HG02588 (cell line): Measurements from ENCODE around the gene TOP3A.
A peak's percentile ranks its signal among the peaks of the same experiment; 100 is the strongest.
"Not testable (repeated sequence)": the region's sequence is repeated elsewhere in the genome, so short reads cannot be mapped to it uniquely, and the experiment has no call there.

Experiments
- ATAC-seq: cut with Tn5 transposase; IDR thresholded peaks from one replicate; pipeline ENCODE4 v1.9.1; 2021; ENCODE audit warnings: mild to moderate bottlenecking, moderate library complexity; ENCODE audit not compliant: unreplicated experiment

The TOP3A gene

GRCh38 chr17:18324140-18325050, 9.6 kb upstream of the TOP3A start:
- no peak for ATAC-seq

DNA sequence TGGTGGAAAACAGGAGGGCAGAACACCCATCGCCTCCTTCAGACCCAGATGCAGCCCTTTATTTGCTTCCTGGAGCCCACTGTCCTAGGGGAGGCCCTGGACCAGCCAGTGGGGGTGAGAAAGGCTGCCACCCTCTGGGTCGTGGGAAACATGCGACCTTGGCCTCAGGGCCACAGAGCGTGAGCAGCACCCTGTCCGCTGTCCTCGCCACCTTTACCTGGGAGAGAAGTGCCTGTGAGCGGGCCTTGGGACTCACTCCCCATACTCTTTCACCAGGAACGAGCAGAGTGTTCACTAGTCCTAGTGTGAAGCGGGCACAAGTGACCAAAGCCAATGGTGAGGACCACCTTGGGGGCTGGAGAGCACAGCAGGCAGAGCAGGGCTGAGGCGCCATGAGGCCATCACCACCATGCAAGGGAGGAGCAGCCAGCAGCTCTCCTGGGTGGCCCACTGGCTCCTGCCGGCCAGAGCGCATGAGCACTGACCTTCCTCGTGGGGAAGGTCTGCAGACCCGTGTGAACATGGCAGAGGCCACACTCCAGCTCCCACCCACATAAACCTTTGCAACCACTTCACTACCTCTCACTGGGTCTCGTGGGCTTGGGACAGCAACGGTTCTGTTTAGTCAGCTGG, 8.8 kb upstream of the TOP3A start:
- no peak for ATAC-seq

- ATAC-seq: no peak
These were observed 8.2 kb upstream of the TOP3A start for GRCh38 chr17:18323007-18323406.

GRCh38 chr17:18322522-18322921, 7.7 kb upstream of the TOP3A start:
- no peak for ATAC-seq

GRCh38 chr17:18321309-18321708, 6.5 kb upstream of the TOP3A start:
- ATAC-seq: no peak

DNA sequence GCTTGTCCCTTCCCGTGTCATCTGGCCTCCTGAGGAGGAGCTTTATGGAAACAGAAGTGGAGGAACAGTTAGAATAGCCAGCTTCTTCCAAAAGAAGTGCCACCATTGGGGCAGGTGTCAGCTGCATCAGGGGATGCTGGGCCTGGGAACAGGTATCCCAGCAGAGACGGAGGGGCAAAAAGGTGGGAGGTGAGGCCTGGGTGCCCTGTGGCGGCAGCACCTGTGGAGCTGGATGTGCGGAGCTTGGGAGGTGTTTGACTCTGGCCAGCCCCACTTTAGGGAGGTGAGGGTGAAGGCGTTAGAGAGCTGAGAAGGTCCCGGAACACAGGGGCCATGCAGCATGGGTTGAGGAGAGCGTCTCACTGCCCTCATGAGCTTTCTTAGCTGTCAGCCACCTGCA, 5.5 kb upstream of the TOP3A start:
- ATAC-seq: no peak

- no peak for ATAC-seq
These were observed 4.9 kb upstream of the TOP3A start for GRCh38 chr17:18319604-18320256.

- ATAC-seq: no peak
These were observed 4.1 kb upstream of the TOP3A start for GRCh38 chr17:18318771-18319450.

- ATAC-seq: no peak
These were observed 3.3 kb upstream of the TOP3A start for GRCh38 chr17:18318117-18318516.

DNA sequence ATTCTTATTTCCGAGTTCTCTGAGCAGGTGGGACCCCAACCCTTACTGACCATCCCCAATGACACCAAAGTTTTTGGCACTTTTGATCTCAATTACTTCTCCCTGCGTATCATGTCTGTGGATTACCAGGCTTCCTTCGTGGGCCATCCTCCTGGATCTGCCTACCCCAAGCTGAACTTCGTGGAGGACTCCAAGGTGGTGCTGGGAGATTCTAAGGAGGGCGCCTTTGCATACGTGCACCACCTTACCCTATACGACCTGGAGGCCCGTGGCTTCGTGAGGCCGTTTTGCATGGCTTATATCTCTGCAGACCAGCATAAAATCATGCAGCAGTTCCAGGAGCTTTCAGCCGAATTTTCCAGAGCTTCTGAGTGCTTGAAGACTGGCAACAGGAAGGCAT, 1.2 kb upstream of the TOP3A start:
- no peak for ATAC-seq

DNA sequence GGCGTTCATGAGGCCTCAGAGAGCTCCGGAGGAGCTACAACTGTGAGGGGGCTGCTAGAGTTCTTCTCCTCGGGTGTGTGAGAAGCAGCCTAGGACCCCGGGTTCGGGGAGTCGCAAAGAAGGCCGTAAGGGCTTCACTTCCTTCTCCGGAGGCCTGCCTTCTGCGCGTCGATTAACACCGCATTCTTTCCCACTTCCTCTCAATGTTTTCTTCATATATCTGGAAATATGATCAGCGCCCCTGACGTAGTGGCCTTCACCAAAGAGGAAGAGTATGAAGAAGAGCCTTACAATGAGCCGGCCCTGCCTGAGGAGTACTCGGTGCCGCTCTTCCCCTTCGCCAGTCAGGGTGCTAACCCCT, 748 bp upstream of the TOP3A start:
- no peak for ATAC-seq

- ATAC-seq: peak; percentile 5
These were observed 599 bp downstream of the TOP3A start for GRCh38 chr17:18314059-18314730.

DNA sequence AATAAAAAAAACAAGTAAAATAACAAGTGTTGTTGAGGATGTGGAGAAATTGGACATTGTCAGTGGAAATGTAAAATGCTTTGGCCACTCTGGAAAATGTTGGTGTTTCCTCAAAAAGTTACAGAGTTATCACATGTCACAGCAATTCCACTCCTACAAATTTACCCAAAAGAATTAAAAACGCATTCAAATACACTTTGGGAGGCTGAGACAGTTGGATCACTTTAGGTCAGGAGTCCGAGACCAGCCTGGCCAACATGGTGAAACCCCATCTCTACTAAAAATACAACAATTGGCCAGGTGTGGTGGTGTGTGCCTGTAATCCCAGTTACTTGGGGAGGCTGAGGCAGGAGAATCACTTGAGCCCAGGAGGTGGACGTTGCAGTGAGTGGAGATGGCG, 5.6 kb downstream of the TOP3A start:
- ATAC-seq: no peak

- not testable (repeated sequence) for ATAC-seq
These were observed 11.6 kb downstream of the TOP3A start for GRCh38 chr17:18303206-18303605.

DNA sequence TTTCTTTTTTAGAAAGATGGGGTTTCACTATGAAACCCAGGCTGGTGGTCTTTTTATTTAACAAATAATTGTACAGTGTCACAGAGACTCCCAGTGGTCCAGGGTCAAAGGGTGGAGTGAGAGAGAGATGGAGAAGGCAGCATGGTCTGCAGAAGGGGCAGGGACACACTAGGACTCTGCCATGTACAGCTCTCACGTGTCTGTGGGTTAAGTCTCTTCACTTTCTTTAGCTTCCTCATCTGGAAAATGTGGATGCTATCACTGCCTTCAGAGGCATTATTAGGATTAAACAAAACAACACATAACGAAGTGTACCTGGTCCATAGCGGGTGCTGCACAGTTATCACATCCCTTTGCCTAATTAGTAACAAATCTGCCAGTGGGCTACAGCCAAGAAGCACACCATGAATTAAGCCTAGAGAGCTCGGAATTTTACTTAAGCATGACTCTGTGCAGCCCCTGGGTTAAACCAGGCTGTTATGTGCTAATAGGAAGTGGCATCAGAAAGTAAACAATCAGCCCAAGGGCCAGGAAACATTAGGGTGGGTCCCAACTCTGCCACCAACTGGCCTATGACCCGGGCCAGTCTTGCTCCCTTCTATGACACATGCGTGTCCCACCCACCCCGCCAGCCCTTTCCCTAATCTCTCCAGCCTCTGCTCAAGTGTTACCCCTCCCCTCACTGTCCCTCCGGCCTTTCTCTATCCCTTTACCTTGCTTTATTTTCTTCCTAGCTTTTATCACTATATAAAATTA, 13.9 kb downstream of the TOP3A start:
- no peak for ATAC-seq

DNA sequence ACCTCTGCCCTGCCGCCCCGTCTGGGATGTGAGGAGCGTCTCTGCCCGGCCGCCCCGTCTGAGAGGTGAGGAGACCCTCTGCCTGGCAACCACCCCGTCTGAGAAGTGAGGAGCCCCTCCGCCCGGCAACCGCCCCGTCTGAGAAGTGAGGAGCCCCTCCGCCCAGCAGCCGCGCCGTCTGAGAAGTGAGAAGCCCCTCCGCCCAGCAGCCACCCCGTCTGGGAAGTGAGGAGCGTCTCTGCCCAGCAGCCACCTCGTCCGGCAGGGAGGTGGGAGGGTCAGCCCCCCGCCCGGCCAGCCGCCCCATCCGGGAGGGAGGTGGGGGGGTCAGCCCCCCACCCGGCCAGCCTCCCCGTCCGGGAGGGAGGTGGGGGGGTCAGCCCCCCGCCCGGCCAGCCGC, 16.7 kb downstream of the TOP3A start:
- not testable (repeated sequence) for ATAC-seq

- no peak for ATAC-seq
These were observed 22.9 kb downstream of the TOP3A start for GRCh38 chr17:18291718-18292540.

DNA sequence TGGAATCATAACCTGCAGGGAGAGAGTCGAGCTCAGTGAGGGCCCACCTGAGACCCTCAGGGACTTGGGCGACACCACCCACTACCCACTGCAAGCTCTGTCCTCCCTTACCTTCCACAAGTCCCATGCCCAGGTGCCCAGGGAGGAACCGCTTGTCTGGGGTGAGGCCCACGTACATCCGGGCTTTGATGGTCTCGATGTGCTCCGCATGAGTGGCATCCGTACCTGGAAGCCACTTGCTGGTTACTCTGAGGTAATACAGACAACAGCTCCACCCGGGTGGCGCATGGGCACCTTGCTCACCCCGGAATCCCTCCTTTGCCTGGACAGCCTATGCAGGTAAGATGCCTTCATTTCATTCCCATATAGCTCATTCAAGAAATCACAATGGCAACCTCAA, 29.5 kb downstream of the TOP3A start:
- no peak for ATAC-seq

GRCh38 chr17:18281788-18282187, 33.0 kb downstream of the TOP3A start:
- ATAC-seq: no peak
